Peyer's patch (tissue), 4 donors: ENCODE results near the gene STEAP2. TPM values are rescaled to one million over a fixed set of nuclear protein-coding genes. Genes with fewer than 3 reads are reported as not detected.

Experiments
- DNase-seq, 3 donors: peaks; one replicate each; pipeline ENCODE4 v3.0.0-alpha.2; 2017 to 2019
- H3K27ac ChIP-seq, 4 donors: fragments of 200-600 bp; sonication (generic); one replicate each; pipeline ENCODE4 v1.5.1; 2016 to 2019
- H3K27me3 ChIP-seq, 2 donors: fragments of 200-600 bp; sonication (generic); one replicate each; pipeline ENCODE4 v1.5.1; 2019
- H3K36me3 ChIP-seq, 3 donors: fragments of 200-600 bp; sonication (generic); one replicate each; pipeline ENCODE4 v1.5.1; 2016 to 2019
- H3K4me1 ChIP-seq, 4 donors: fragments of 200-600 bp; sonication (generic); one replicate each; pipeline ENCODE4 v1.5.1; 2016 to 2019
- H3K4me3 ChIP-seq, 4 donors: fragments of 200-600 bp; sonication (generic); 1 replicate in 3 of 4; 2 replicates in 1 of 4; pipeline ENCODE4 v1.5.1; 2016 to 2019; ENCODE audit warnings: mild to moderate bottlenecking in 1 of 4
- H3K9me3 ChIP-seq, 4 donors: fragments of 200-600 bp; sonication (generic); one replicate each; pipeline ENCODE4 v1.5.1; 2016 to 2019; ENCODE audit warnings: mild to moderate bottlenecking in 1 of 4
- CTCF ChIP-seq, 6 experiments: fragments of 450-650 bp in 4 of 6; fragments of 200-600 bp in 2 of 6; sonication (generic) in 1 of 6; IDR thresholded peaks; one replicate each; pipeline ENCODE4 v1.5.1; 2017 to 2019; ENCODE audit warnings: antibody characterized with exemption in 6 of 6, mild to moderate bottlenecking in 3 of 6, moderate library complexity in 1 of 6
- POLR2A ChIP-seq, 2 donors: fragments of 450-650 bp; IDR thresholded peaks; one replicate each; pipeline ENCODE4 v1.5.1; 2017; ENCODE audit warnings: antibody characterized with exemption in 2 of 2, mild to moderate bottlenecking in 2 of 2, moderate library complexity in 2 of 2
- total RNA-seq, 4 donors: library from RNA; depleted of rRNA; stranded (reverse); fragments of >200 nt; gene quantifications; one replicate each; pipeline ENCODE4 v1.1.0, GENCODE V29; 2016

STEAP2 gene
- total RNA-seq, 4 donors from 2014 or later: 8.3 to 22.4 (median 17.4) TPM

GRCh38 chr7:90236721-90237289 lies 25.3 kb downstream of the STEAP2 start:
- DNase-seq: no peak
- no peak for TF ChIP-seq CTCF (IDR thresholded peaks at IDR 0.05)
- TF ChIP-seq POLR2A (IDR thresholded peaks at IDR 0.05): no peak
- no peaks in the 10 kb centered on the region for H3K9me3 ChIP-seq
- peaks cover 0 to 7% (median 0%) of the 10 kb centered on the region in 4 donors for H3K4me1 ChIP-seq
- H3K36me3 ChIP-seq: no peaks in the 10 kb centered on the region
- no peak overlapping the region for H3K4me3 ChIP-seq
- H3K27me3 ChIP-seq: no peaks in the 10 kb centered on the region
- H3K27ac ChIP-seq: no peak overlapping the region

- no peaks in the 10 kb centered on the region for H3K27me3 ChIP-seq
- TF ChIP-seq POLR2A (IDR thresholded peaks at IDR 0.05) (no peak), CTCF (IDR thresholded peaks at IDR 0.05) (no peak)
- peak in 1 of 3 donors; percentile 55 for DNase-seq
- no peaks in the 10 kb centered on the region for H3K36me3 ChIP-seq
- peaks cover 0 to 7% (median 0%) of the 10 kb centered on the region in 4 donors for H3K4me1 ChIP-seq
- no peak overlapping the region for H3K27ac ChIP-seq
- no peaks in the 10 kb centered on the region for H3K9me3 ChIP-seq
- H3K4me3 ChIP-seq: no peak overlapping the region
Measured at GRCh38 chr7:90238022-90238421, 26.5 kb downstream of the STEAP2 start.

GRCh38 chr7:90238583-90238982 lies 27.0 kb downstream of the STEAP2 start:
- Histone ChIP-seq H3K27ac (no peak overlapping the region), H3K9me3 (no peaks in the 10 kb centered on the region), H3K4me1 (peaks cover 0 to 7% (median 0%) of the 10 kb centered on the region in 4 donors), H3K36me3 (no peaks in the 10 kb centered on the region), H3K27me3 (no peaks in the 10 kb centered on the region), H3K4me3 (no peak overlapping the region)
- no peak for DNase-seq
- TF ChIP-seq CTCF (IDR thresholded peaks at IDR 0.05): no peak
- TF ChIP-seq POLR2A (IDR thresholded peaks at IDR 0.05): no peak

- H3K4me1 ChIP-seq: peaks cover 0 to 8% (median 0%) of the 10 kb centered on the region in 4 donors
- TF ChIP-seq CTCF (IDR thresholded peaks at IDR 0.05) (no peak), POLR2A (IDR thresholded peaks at IDR 0.05) (no peak)
- no peak overlapping the region for H3K4me3 ChIP-seq
- no peaks in the 10 kb centered on the region for H3K27me3 ChIP-seq
- no peaks in the 10 kb centered on the region for H3K9me3 ChIP-seq
- H3K36me3 ChIP-seq: no peaks in the 10 kb centered on the region
- no peak for DNase-seq
- no peak overlapping the region for H3K27ac ChIP-seq
Measured at GRCh38 chr7:90239050-90239449, 27.5 kb downstream of the STEAP2 start.

GRCh38 chr7:90239625-90240228 lies 28.2 kb downstream of the STEAP2 start:
- Histone ChIP-seq H3K9me3 (no peaks in the 10 kb centered on the region), H3K27me3 (no peaks in the 10 kb centered on the region), H3K4me3 (no peak overlapping the region), H3K27ac (no peak overlapping the region), H3K36me3 (no peaks in the 10 kb centered on the region), H3K4me1 (peaks cover 0 to 13% (median 0%) of the 10 kb centered on the region in 4 donors)
- TF ChIP-seq POLR2A (IDR thresholded peaks at IDR 0.05) (no peak), CTCF (IDR thresholded peaks at IDR 0.05) (no peak)
- no peak for DNase-seq
